SU-DHL-6 (cell line): ENCODE measurements around the gene NFIX.

ENCODE experiments used
- H2AFZ ChIP-seq: fragments of 200-600 bp; sonication (generic); 2 replicates; pipeline ENCODE4 v1.6.1; 2014; ENCODE audit warnings: low read depth, mild to moderate bottlenecking, moderate library complexity, mixed read lengths, antibody characterized with exemption, low read length; ENCODE audit not compliant: severe bottlenecking
- H3F3A ChIP-seq: fragments of 200-600 bp; shearing (Covaris generic); 2 replicates; pipeline ENCODE4 v1.6.0; 2016; ENCODE audit warnings: antibody characterized with exemption, mild to moderate bottlenecking; ENCODE audit not compliant: insufficient read depth
- H3K27ac ChIP-seq: fragments of 200-600 bp; sonication (generic); 2 replicates; pipeline ENCODE4 v1.5.1; 2016; ENCODE audit warnings: low read depth, mild to moderate bottlenecking, low read length, moderate library complexity, mixed read lengths
- H3K27me3 ChIP-seq: fragments of 200-600 bp; sonication (generic), shearing (Covaris generic); 2 replicates; pipeline ENCODE4 v1.6.0; 2014; ENCODE audit warnings: mild to moderate bottlenecking, low read length
- H3K36me3 ChIP-seq: fragments of 200-600 bp; sonication (generic); 2 replicates; pipeline ENCODE4 v1.6.1; 2014; ENCODE audit warnings: mild to moderate bottlenecking, low read length, mixed read lengths
- H3K4me2 ChIP-seq: fragments of 300-600, 200-600 bp; shearing (Covaris generic), sonication (generic); 2 replicates; pipeline ENCODE4 v1.6.0; 2014; ENCODE audit warnings: low read length, low read depth, mild to moderate bottlenecking; ENCODE audit not compliant: poor library complexity, severe bottlenecking
- H3K4me3 ChIP-seq: fragments of 200-600 bp; sonication (generic); 2 replicates; pipeline ENCODE4 v1.5.1; 2014; ENCODE audit warnings: antibody characterized with exemption, low read length, mild to moderate bottlenecking, mixed read lengths; ENCODE audit not compliant: insufficient read depth, poor library complexity, severe bottlenecking
- H3K79me2 ChIP-seq: fragments of 200-600 bp; sonication (generic); 2 replicates; pipeline ENCODE4 v1.6.1; 2014; ENCODE audit warnings: mild to moderate bottlenecking, low read length, moderate library complexity; ENCODE audit not compliant: insufficient read depth
- H3K9ac ChIP-seq: fragments of 200-600 bp; sonication (generic); 2 replicates; pipeline ENCODE4 v1.7.0; 2014; ENCODE audit warnings: mild to moderate bottlenecking, low read length
- H3K9me2 ChIP-seq: fragments of 200-600 bp; sonication (generic); replicated peaks from 2 replicates; pipeline ENCODE4 v1.6.1; 2014; ENCODE audit warnings: low read length; ENCODE audit not compliant: insufficient read depth
- H3K9me3 ChIP-seq: fragments of 200-600 bp; sonication (generic); 2 replicates; pipeline ENCODE4 v1.6.1; 2014; ENCODE audit warnings: low read length, mixed read lengths; ENCODE audit not compliant: insufficient read depth
- H4K20me1 ChIP-seq: fragments of 200-600 bp; sonication (generic); 2 replicates; pipeline ENCODE4 v1.6.1; 2014; ENCODE audit warnings: low read depth, mild to moderate bottlenecking, antibody characterized with exemption, low read length, moderate library complexity, mixed read lengths
- EZH2phosphoT487 ChIP-seq: fragments of 200-600 bp; sonication (generic), shearing (Covaris generic); conservative IDR thresholded peaks from 2 replicates; pipeline ENCODE4 v1.6.1; 2018; ENCODE audit warnings: mild to moderate bottlenecking, antibody characterized with exemption, low read length, moderate library complexity, mixed read lengths
- TF ChIP-seq, protein P1 (sequence below): fragments of 200-600 bp; sonication (generic); IDR thresholded peaks from one replicate; pipeline ENCODE4 v1.5.1; 2017; ENCODE audit warnings: antibody characterized with exemption, mild to moderate bottlenecking, low read length, moderate library complexity; ENCODE audit not compliant: insufficient read depth, poor library complexity, severe bottlenecking

NFIX gene

DNA sequence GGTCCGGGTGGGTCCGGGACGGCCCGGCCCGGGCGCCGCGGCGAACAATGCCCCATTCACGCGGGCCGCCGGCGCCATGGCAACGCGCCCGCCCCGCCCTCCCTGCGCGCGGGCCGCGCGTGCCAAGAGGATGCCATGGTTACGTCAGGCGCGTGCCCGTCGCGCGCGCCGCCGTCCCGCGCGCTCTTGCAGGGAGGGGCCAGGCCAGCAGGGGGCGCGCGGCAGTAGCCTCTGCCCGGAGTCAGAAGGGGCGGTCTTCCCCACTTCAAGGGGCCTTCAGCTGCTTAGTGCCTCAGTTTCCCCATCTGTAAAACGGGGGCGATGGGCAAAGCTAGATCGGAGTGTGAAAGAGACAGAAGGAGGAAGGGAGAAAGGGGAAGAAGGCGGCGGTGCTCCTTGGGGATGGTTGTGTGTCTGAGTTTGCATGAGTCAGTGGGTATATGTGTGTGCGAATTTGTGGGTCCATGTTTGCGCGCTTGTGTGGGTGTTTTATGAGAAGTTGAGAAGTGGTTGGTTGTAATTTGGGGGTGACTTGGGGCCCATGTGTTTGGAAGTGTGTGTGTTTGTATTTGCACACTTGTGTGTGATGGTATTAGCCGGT lies 11.6 kb upstream of the NFIX start:
- Histone ChIP-seq H2AFZ (no peak overlapping the region), H3K4me2 (peak overlapping the region; percentile 36), H3K4me3 (no peak overlapping the region), H4K20me1 (no peaks in the 10 kb centered on the region), H3K9ac (no peak overlapping the region), H3K27ac (no peak overlapping the region), H3K27me3 (no peaks in the 10 kb centered on the region), H3F3A (no peaks in the 10 kb centered on the region), H3K9me3 (no peaks in the 10 kb centered on the region), H3K9me2 (no peaks in the 10 kb centered on the region), H3K79me2 (no peaks in the 10 kb centered on the region), H3K36me3 (no peaks in the 10 kb centered on the region)
- no peak for TF ChIP-seq EZH2phosphoT487
- TF ChIP-seq, protein P1, sequence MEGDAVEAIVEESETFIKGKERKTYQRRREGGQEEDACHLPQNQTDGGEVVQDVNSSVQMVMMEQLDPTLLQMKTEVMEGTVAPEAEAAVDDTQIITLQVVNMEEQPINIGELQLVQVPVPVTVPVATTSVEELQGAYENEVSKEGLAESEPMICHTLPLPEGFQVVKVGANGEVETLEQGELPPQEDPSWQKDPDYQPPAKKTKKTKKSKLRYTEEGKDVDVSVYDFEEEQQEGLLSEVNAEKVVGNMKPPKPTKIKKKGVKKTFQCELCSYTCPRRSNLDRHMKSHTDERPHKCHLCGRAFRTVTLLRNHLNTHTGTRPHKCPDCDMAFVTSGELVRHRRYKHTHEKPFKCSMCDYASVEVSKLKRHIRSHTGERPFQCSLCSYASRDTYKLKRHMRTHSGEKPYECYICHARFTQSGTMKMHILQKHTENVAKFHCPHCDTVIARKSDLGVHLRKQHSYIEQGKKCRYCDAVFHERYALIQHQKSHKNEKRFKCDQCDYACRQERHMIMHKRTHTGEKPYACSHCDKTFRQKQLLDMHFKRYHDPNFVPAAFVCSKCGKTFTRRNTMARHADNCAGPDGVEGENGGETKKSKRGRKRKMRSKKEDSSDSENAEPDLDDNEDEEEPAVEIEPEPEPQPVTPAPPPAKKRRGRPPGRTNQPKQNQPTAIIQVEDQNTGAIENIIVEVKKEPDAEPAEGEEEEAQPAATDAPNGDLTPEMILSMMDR, result peak; percentile 60

DNA sequence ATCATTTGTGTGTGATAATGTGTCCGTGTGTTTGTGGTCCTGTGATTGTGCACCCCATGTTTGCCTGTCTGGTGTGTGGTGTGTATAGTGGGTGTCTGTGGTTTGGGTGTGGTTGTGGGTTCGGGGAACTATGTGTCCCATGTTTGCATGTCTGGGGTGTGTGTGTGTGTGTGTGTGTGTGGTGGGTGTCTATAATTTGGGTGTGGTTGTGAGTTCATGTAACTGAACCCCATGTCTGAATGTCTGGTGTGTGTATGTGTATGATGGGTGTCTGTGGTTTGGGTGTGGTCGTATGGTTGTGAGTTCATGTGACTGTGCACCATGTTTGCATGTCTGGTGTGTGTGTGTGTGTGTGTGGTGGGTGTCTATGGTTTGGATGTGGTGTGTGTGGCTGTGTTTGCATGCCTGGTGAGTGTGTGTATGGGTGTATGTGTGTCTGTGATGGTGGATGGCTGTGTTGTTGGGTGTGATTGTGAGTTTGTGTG lies 11.1 kb upstream of the NFIX start:
- no peaks in the 10 kb centered on the region for H3K9me2 ChIP-seq
- H3K4me3 ChIP-seq, result no peak overlapping the region
- no peak overlapping the region for H3K27ac ChIP-seq
- no peak overlapping the region for H3K4me2 ChIP-seq
- H4K20me1 ChIP-seq, result no peaks in the 10 kb centered on the region
- no peaks in the 10 kb centered on the region for H3K27me3 ChIP-seq
- no peaks in the 10 kb centered on the region for H3K36me3 ChIP-seq
- no peak overlapping the region for H3K9ac ChIP-seq
- no peaks in the 10 kb centered on the region for H3K9me3 ChIP-seq
- H2AFZ ChIP-seq, result no peak overlapping the region
- H3F3A ChIP-seq, result no peaks in the 10 kb centered on the region
- no peaks in the 10 kb centered on the region for H3K79me2 ChIP-seq
- TF ChIP-seq EZH2phosphoT487, result no peak
- TF ChIP-seq, protein P1, result no peak

DNA sequence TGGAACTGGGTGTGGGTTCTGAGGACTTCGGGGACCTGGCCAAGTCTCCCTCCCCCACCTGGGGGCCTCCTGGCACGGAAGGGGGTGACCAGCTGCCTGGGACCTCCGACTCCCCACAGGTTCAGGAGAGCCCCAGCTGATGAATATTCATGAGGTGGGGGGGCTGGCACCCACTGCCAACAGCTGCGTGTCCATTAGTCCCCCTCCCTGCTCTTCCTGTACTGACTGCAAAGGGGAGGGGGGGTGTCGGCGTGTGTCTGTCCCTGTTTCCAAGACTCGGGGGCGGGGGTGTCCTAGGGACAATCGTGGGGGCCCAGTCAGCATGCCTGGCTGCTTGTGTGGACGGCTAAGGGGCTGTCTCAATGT lies 10.6 kb upstream of the NFIX start:
- H3K27ac ChIP-seq, result no peak overlapping the region
- H3K9me2 ChIP-seq, result no peaks in the 10 kb centered on the region
- TF ChIP-seq EZH2phosphoT487, result no peak
- TF ChIP-seq, protein P1, result no peak
- no peaks in the 10 kb centered on the region for H3K36me3 ChIP-seq
- H3K4me2 ChIP-seq, result no peak overlapping the region
- no peaks in the 10 kb centered on the region for H4K20me1 ChIP-seq
- H3K9ac ChIP-seq, result no peak overlapping the region
- H2AFZ ChIP-seq, result no peak overlapping the region
- H3K79me2 ChIP-seq, result no peaks in the 10 kb centered on the region
- no peak overlapping the region for H3K4me3 ChIP-seq
- H3K27me3 ChIP-seq, result no peaks in the 10 kb centered on the region
- no peaks in the 10 kb centered on the region for H3K9me3 ChIP-seq
- H3F3A ChIP-seq, result no peaks in the 10 kb centered on the region
